ENCODE data around the gene TAF1B.
"Not testable (repeated sequence)": the region's sequence is repeated elsewhere in the genome, so short reads cannot be mapped to it uniquely, and the experiment has no call there.

Gene TAF1B

DNA sequence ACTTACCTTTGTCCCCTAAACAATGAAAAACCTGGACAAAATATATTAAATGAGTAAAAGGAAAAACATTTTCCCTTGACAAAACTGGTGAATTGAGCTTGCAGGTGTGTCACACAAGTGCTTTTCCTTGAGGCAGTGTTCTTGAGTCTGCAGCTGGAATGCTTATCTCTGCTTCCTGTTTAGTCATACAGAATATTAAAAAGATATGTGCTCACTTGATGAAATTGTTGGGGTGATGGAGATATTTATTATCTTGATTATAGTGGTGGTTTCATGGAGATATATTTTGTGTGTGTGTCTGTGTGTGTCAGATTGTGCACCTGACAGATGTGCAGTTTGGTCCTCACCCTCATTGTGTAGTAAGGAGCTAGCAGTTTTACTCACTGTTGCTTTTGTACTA is 3.3 kb downstream of the TAF1B start:
- Histone ChIP-seq H3K27me3 (ENCODE audit: control insufficient read depth in 5 of 5, insufficient read depth in 4 of 5, low read length in 5 of 5) (no peaks in the 10 kb centered on the region), H3K4me3 (ENCODE audit: low read depth in 1 of 5, low read length in 5 of 5) (no peak overlapping the region), H3K9ac (ENCODE audit: low read length in 5 of 5) (no peak overlapping the region), H3K4me1 (ENCODE audit: control insufficient read depth in 5 of 5, insufficient read depth in 5 of 5, low read length in 5 of 5) (peaks cover 0 to 27% (median 17%) of the 10 kb centered on the region in 5 donors), H3K27ac (ENCODE audit: low read depth, low read length) (no peak overlapping the region), H3K9me3 (ENCODE audit: control insufficient read depth in 5 of 5, low read length in 5 of 5) (no peaks in the 10 kb centered on the region), H3K36me3 (ENCODE audit: control insufficient read depth in 5 of 5, insufficient read depth in 5 of 5, low read length in 5 of 5) (peaks cover 23 to 41% (median 32%) of the 10 kb centered on the region in 5 donors)

DNA sequence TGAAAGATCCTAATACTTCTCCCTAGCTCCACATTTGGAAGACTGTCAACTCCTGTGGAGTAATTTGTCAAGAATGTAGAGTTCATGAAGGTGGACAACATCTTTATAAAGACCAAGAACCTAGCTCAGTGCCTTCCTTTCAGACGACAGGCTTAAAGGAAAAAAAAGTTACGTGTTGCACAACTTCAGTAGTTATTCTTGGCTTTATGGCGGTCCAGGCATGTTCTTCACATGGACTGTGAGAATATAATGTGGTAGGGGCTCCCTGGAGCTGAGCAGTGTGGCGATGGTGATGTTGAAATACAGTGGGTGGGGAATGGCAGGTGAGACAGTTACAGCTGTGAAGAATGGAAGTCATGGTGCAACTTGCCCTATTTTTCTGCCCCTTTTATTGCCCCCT is 3.9 kb downstream of the TAF1B start:
- H3K4me3 ChIP-seq (ENCODE audit: low read depth in 1 of 5, low read length in 5 of 5), result no peak overlapping the region
- peaks cover 28 to 47% (median 38%) of the 10 kb centered on the region in 5 donors for H3K36me3 ChIP-seq (ENCODE audit: control insufficient read depth in 5 of 5, insufficient read depth in 5 of 5, low read length in 5 of 5)
- no peak overlapping the region for H3K27ac ChIP-seq (ENCODE audit: low read depth, low read length)
- H3K9ac ChIP-seq (ENCODE audit: low read length in 5 of 5), result no peak overlapping the region
- H3K9me3 ChIP-seq (ENCODE audit: control insufficient read depth in 5 of 5, low read length in 5 of 5), result no peaks in the 10 kb centered on the region
- no peaks in the 10 kb centered on the region for H3K27me3 ChIP-seq (ENCODE audit: control insufficient read depth in 5 of 5, insufficient read depth in 4 of 5, low read length in 5 of 5)
- peaks cover 0 to 27% (median 17%) of the 10 kb centered on the region in 5 donors for H3K4me1 ChIP-seq (ENCODE audit: control insufficient read depth in 5 of 5, insufficient read depth in 5 of 5, low read length in 5 of 5)

DNA sequence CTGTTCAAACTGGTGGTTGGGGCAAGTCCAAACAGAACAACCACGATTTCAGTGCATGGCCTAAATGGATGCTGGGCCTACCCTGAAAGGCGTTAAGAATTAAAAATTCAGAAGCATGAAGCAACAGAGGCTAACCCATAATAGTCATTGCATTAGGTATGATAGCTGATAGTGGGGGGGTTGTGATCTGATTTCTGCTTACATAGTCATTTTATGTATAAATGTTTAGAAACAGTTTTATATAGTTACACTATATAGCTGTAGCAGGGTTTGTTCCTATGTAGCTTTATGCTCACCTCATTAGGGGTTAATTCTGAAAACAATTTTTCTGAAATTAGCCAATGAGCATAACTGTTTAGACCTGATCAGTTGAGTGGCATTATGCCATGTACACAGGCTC is 9.6 kb downstream of the TAF1B start:
- no peaks in the 10 kb centered on the region for H3K4me1 ChIP-seq (ENCODE audit: control insufficient read depth in 5 of 5, insufficient read depth in 5 of 5, low read length in 5 of 5)
- no peak overlapping the region for H3K27ac ChIP-seq (ENCODE audit: low read depth, low read length)
- H3K27me3 ChIP-seq (ENCODE audit: control insufficient read depth in 5 of 5, insufficient read depth in 4 of 5, low read length in 5 of 5), result no peaks in the 10 kb centered on the region
- H3K9ac ChIP-seq (ENCODE audit: low read length in 5 of 5), result no peak overlapping the region
- no peaks in the 10 kb centered on the region for H3K9me3 ChIP-seq (ENCODE audit: control insufficient read depth in 5 of 5, low read length in 5 of 5)
- H3K4me3 ChIP-seq (ENCODE audit: low read depth in 1 of 5, low read length in 5 of 5), result no peak overlapping the region
- peaks cover 51 to 75% (median 56%) of the 10 kb centered on the region in 5 donors for H3K36me3 ChIP-seq (ENCODE audit: control insufficient read depth in 5 of 5, insufficient read depth in 5 of 5, low read length in 5 of 5)

DNA sequence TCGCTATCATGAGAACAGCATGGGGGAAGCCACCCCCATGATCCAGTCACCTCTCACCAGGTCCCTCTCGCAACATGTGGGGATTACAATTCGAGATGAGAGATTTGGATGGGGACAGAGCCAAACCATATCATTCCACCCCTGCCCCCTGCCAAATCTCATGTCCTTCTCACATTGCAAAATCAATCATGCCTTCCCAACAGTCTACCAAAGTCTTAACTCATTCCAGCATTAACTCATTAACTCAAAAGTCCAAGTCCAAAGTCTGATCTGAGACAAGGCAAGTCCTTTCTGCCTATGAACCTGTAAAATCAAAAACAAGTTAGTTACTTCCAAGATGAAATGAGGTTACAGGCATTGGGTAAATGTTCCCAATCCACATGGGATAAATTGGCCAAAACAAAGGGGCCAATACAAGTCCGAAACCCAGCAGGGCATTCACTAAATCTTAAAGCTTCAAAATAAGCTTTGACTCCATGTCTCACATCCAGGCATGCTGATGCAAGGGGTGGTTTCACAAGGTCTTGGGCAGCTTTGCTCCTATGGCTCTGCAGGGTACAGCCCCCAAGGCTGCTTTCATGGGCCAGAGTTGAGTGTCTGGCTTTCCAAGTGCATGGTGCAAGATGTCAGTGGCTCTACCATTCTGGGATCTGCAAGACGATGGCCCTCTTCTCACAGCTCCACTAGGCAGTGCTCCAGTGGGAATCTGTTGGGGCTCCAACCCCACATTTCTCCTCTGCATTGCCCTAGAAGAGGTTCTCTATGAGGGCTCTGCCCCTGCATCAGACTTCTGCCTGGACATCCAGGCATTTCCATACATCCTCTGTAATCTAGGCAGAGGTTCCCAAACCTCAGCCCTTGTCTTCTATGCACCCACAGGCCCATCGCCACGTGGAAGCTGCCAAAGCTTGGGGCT is 14.8 kb downstream of the TAF1B start:
- Histone ChIP-seq H3K4me3 (ENCODE audit: low read depth in 1 of 5, low read length in 5 of 5) (no peak overlapping the region), H3K36me3 (ENCODE audit: control insufficient read depth in 5 of 5, insufficient read depth in 5 of 5, low read length in 5 of 5) (peaks cover 21 to 54% (median 37%) of the 10 kb centered on the region in 5 donors), H3K9ac (ENCODE audit: low read length in 5 of 5) (no peak overlapping the region)

DNA sequence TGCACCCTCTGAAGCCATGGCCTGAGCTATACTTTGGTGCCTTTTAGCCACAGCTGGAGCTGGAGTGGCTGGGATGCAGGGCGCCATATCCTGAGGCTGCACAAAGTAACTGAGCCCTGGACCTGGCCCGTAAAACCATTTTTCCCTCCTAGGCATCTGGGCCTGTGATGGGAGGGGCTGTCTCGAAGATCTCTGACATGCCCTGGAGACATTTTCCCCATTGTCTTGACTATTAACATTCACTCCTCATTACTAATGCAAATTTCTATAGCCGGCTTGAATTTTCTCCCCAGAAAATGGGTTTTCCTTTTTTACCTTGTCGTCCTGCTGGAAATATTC is 15.4 kb downstream of the TAF1B start:
- H3K36me3 ChIP-seq (ENCODE audit: control insufficient read depth in 5 of 5, insufficient read depth in 5 of 5, low read length in 5 of 5), result peaks cover 20 to 48% (median 32%) of the 10 kb centered on the region in 5 donors

More for the DNA sequence above, 14.8 kb downstream of the TAF1B start:
- Histone ChIP-seq H3K9me3 (ENCODE audit: control insufficient read depth in 5 of 5, low read length in 5 of 5) (peaks cover 0 to 8% (median 0%) of the 10 kb centered on the region in 5 donors), H3K27ac (ENCODE audit: low read depth, low read length) (no peak overlapping the region), H3K27me3 (ENCODE audit: control insufficient read depth in 5 of 5, insufficient read depth in 4 of 5, low read length in 5 of 5) (no peaks in the 10 kb centered on the region), H3K4me1 (ENCODE audit: control insufficient read depth in 5 of 5, insufficient read depth in 5 of 5, low read length in 5 of 5) (peaks cover 0 to 4% (median 0%) of the 10 kb centered on the region in 5 donors)

DNA sequence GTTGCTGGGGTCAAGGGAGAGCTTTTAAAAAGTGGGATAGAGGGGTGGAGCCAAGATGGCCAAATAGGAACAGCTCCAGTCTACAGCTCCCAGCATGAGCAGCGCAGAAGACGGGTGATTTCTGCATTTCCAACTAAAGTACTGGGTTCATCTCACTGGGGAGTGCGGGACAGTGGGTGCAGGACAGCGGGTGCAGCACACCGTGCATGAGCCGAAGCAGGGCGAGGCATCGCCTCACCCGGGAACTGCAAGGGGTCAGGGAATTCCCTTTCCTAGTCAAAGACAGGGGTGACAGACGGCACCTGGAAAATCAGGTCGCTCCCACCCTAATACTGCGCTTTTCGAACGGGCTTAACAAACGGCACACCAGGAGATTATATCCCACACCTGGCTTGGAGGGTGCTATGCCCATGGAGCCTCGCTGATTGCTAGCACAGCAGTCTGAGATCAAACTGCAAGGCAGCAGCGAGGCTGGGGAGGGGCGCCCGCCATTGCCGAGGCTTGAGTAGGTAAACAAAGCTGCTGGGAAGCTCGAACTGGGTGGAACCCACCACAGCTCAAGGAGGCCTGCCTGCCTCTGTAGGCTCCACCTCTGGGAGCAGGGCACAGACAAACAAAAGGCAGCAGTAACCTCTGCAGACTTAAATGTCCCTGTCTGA is 17.8 kb downstream of the TAF1B start:
- not testable (repeated sequence) for H3K4me3 ChIP-seq (ENCODE audit: low read depth in 1 of 5, low read length in 5 of 5); H3K9ac ChIP-seq (ENCODE audit: low read length in 5 of 5); H3K4me1 ChIP-seq (ENCODE audit: control insufficient read depth in 5 of 5, insufficient read depth in 5 of 5, low read length in 5 of 5); H3K27me3 ChIP-seq (ENCODE audit: control insufficient read depth in 5 of 5, insufficient read depth in 4 of 5, low read length in 5 of 5); H3K27ac ChIP-seq (ENCODE audit: low read depth, low read length); H3K9me3 ChIP-seq (ENCODE audit: control insufficient read depth in 5 of 5, low read length in 5 of 5)
- peaks cover 7 to 28% (median 14%) of the 10 kb centered on the region in 5 donors for H3K36me3 ChIP-seq (ENCODE audit: control insufficient read depth in 5 of 5, insufficient read depth in 5 of 5, low read length in 5 of 5)

More for the DNA sequence above, 15.4 kb downstream of the TAF1B start:
- no peak overlapping the region for H3K4me3 ChIP-seq (ENCODE audit: low read depth in 1 of 5, low read length in 5 of 5)
- peaks cover 0 to 8% (median 0%) of the 10 kb centered on the region in 5 donors for H3K9me3 ChIP-seq (ENCODE audit: control insufficient read depth in 5 of 5, low read length in 5 of 5)
- H3K4me1 ChIP-seq (ENCODE audit: control insufficient read depth in 5 of 5, insufficient read depth in 5 of 5, low read length in 5 of 5), result peaks cover 0 to 4% (median 0%) of the 10 kb centered on the region in 5 donors
- H3K27me3 ChIP-seq (ENCODE audit: control insufficient read depth in 5 of 5, insufficient read depth in 4 of 5, low read length in 5 of 5), result no peaks in the 10 kb centered on the region
- no peak overlapping the region for H3K9ac ChIP-seq (ENCODE audit: low read length in 5 of 5)
- H3K27ac ChIP-seq (ENCODE audit: low read depth, low read length), result no peak overlapping the region

DNA sequence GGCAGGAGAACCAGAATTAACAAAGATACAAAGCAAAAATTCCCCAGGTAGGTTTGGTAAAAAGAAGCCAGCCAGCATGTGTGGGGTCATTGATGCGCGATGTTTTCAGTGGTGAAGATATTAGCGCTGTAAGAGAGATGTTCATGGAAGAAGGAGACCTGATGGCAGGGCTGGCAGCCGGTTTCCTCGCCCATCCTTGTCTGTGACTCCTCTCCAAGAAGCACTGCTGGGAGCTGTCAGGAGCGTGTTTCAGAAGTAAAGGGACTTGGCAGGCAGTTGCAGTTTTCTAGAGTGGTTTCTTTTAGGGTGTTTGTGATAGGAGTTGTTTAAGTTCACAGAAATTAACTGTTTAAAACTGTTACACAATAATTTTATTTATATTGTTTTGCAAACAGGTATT is 24.6 kb downstream of the TAF1B start:
- no peaks in the 10 kb centered on the region for H3K4me1 ChIP-seq (ENCODE audit: control insufficient read depth in 5 of 5, insufficient read depth in 5 of 5, low read length in 5 of 5)
- no peaks in the 10 kb centered on the region for H3K9me3 ChIP-seq (ENCODE audit: control insufficient read depth in 5 of 5, low read length in 5 of 5)
- peaks cover 2 to 29% (median 9%) of the 10 kb centered on the region in 5 donors for H3K36me3 ChIP-seq (ENCODE audit: control insufficient read depth in 5 of 5, insufficient read depth in 5 of 5, low read length in 5 of 5)
- H3K9ac ChIP-seq (ENCODE audit: low read length in 5 of 5), result no peak overlapping the region
- no peak overlapping the region for H3K27ac ChIP-seq (ENCODE audit: low read depth, low read length)
- H3K27me3 ChIP-seq (ENCODE audit: control insufficient read depth in 5 of 5, insufficient read depth in 4 of 5, low read length in 5 of 5), result no peaks in the 10 kb centered on the region
- H3K4me3 ChIP-seq (ENCODE audit: low read depth in 1 of 5, low read length in 5 of 5), result no peak overlapping the region

DNA sequence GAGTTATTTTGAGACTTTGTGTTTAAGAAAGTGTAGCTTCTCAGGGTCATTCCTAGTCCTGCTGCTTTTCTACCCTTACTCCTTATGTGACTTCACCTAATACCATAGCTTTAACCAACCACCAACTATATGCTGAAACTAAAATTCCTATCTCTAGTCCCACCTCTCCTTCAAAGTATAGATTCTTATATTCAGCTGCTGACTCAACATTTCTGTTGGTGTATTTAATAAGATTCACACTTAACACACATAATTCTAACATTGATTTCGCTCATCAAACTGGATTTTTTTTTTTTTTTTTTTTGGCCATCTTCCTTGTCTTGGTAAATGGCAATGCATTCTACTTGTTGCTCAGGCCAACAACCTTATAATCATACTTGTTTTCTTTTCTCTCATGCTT is 30.1 kb downstream of the TAF1B start:
- peaks cover 16 to 55% (median 19%) of the 10 kb centered on the region in 5 donors for H3K36me3 ChIP-seq (ENCODE audit: control insufficient read depth in 5 of 5, insufficient read depth in 5 of 5, low read length in 5 of 5)
- H3K9me3 ChIP-seq (ENCODE audit: control insufficient read depth in 5 of 5, low read length in 5 of 5), result no peaks in the 10 kb centered on the region
- no peak overlapping the region for H3K27ac ChIP-seq (ENCODE audit: low read depth, low read length)
- H3K9ac ChIP-seq (ENCODE audit: low read length in 5 of 5), result no peak overlapping the region
- H3K4me3 ChIP-seq (ENCODE audit: low read depth in 1 of 5, low read length in 5 of 5), result no peak overlapping the region
- H3K4me1 ChIP-seq (ENCODE audit: control insufficient read depth in 5 of 5, insufficient read depth in 5 of 5, low read length in 5 of 5), result peaks cover 0 to 7% (median 0%) of the 10 kb centered on the region in 5 donors
- no peaks in the 10 kb centered on the region for H3K27me3 ChIP-seq (ENCODE audit: control insufficient read depth in 5 of 5, insufficient read depth in 4 of 5, low read length in 5 of 5)

DNA sequence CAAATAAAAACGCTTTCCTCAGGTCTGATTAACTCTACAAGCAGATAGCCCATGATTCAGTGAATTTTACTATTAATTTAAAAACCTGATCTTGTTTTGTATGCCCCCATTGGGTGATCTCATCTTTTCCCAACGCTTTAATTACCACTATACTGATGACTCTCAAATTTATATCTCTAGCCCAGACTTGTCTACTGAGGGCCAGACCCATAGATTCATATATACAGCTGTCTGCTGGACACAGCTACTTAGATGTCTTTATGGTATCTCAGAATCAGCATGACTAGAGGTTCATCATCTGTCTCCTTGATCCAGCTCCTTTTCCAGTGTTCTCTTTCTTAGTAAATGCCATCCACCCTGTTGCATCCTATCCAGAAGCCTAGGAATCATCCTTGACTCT is 33.8 kb downstream of the TAF1B start:
- Histone ChIP-seq H3K4me3 (ENCODE audit: low read depth in 1 of 5, low read length in 5 of 5) (no peak overlapping the region), H3K9ac (ENCODE audit: low read length in 5 of 5) (no peak overlapping the region), H3K9me3 (ENCODE audit: control insufficient read depth in 5 of 5, low read length in 5 of 5) (no peaks in the 10 kb centered on the region), H3K4me1 (ENCODE audit: control insufficient read depth in 5 of 5, insufficient read depth in 5 of 5, low read length in 5 of 5) (peaks cover 0 to 7% (median 0%) of the 10 kb centered on the region in 5 donors), H3K27me3 (ENCODE audit: control insufficient read depth in 5 of 5, insufficient read depth in 4 of 5, low read length in 5 of 5) (no peaks in the 10 kb centered on the region), H3K27ac (ENCODE audit: low read depth, low read length) (no peak overlapping the region), H3K36me3 (ENCODE audit: control insufficient read depth in 5 of 5, insufficient read depth in 5 of 5, low read length in 5 of 5) (peaks cover 23 to 49% (median 25%) of the 10 kb centered on the region in 5 donors)

DNA sequence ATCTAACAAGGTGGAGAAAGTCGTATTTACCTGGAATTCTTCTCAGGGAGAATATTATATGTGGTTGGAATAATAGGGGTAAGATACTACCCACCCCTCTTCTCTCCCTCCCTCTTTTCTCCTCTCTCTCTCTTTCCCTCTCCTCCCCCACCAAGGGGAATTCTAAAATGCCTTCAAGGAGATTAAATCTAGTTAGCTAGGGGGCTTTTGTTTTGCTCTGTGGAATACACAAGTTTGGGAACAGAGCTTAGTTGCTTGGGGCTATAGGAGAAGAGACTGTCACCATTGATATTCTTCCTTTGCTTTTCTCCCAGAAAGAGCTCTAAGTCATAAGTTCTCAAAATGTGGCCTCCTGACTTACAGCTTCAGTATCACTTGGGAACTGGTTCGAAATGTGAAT is 34.5 kb downstream of the TAF1B start:
- Histone ChIP-seq H3K4me3 (ENCODE audit: low read depth in 1 of 5, low read length in 5 of 5) (no peak overlapping the region), H3K9ac (ENCODE audit: low read length in 5 of 5) (no peak overlapping the region), H3K36me3 (ENCODE audit: control insufficient read depth in 5 of 5, insufficient read depth in 5 of 5, low read length in 5 of 5) (peaks cover 23 to 49% (median 25%) of the 10 kb centered on the region in 5 donors), H3K27ac (ENCODE audit: low read depth, low read length) (no peak overlapping the region), H3K4me1 (ENCODE audit: control insufficient read depth in 5 of 5, insufficient read depth in 5 of 5, low read length in 5 of 5) (peaks cover 0 to 7% (median 0%) of the 10 kb centered on the region in 5 donors), H3K27me3 (ENCODE audit: control insufficient read depth in 5 of 5, insufficient read depth in 4 of 5, low read length in 5 of 5) (no peaks in the 10 kb centered on the region), H3K9me3 (ENCODE audit: control insufficient read depth in 5 of 5, low read length in 5 of 5) (no peaks in the 10 kb centered on the region)
